HPDE6-E6E7 (cell line): ENCODE measurements around the gene FITM1.
A peak's percentile ranks its signal among the peaks of the same experiment; 100 is the strongest.

ENCODE experiments used
- DNase-seq: peaks from one replicate; pipeline ENCODE4 v3.0.0; 2011; ENCODE audit warnings: missing footprints; ENCODE audit errors: extremely low spot score

FITM1 gene

DNA sequence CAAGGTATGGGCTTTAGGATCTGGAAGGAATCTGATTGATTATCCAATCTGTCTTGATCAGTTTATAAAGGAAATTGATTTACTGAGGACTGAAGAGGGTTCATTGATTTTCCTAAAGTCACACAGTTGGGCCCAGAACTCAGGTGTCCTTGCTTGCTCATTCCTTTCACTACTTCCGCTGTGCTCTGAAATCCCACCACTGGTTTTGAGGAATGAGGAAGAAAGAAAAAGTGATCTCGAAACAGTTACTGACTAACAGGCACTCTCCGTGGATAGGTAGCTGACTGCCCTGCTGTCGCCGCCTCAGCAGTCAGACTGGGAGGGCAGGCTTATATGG lies at the start of gene FITM1:
Gene FITM1 (plus strand): TSS at position 280 of the 337 bp plus-strand sequence. CDS start 905 bp downstream, outside the sequence.
- no peak for DNase-seq

GRCh38 chr14:24080888-24081738 lies 49.3 kb upstream of the FITM1 start:
- peak; percentile 51 for DNase-seq

DNA sequence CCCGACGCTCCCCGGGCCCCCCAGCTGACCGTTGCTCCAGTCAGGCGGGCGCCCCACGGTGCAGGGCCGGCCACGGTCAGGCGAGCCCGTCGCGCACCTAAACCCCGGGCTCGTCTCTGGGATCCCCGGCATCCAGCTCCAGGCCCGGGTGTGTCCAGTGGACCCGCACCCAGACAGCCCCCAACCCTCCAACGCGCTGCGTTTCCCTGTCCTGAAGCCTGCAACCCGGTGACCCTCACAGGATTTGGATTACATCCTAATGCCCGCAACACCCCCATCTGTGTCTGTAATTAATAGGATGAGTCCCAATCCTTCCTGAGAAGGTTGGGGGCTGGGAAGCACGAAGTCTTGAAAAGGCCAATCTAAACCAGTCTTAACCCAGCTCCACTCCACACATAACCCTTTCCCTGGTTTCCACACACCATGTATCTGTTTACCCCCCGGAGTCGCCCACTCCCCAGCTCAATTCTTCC lies 48.7 kb upstream of the FITM1 start:
- DNase-seq = no peak

DNA sequence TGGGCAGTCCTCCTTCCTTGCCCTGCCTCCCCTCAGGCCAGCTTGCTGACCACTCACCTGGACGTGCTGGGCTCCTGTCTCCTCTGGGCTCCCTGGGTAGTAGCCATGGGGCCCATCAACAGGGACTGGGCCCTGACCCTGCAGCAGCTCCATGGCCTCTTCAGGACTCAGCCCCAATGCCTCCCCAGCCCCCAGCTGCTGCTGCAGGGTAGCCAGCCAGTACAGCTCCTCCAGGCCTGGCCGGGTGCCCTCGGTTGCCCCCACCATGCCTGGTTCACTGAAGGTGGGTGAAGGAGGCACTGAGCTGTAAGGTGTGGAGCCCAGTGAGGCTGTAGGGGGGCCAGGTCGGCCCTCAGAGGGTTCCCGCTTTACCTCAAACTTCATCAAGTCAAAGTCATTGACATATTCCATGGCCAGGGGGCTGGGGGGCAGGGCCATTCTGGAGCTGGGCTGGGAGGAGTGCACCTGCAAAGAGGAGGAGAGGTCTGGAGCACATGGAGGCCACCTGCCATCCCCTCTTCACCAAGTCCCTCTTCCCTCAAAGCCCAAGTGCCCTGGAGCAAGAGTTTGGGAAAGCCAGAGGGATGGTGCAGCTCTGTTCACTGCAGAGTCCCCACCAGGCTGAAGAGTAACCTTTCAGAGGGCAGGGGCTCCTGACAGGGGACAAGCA lies 47.9 kb upstream of the FITM1 start:
- no peak for DNase-seq

DNA sequence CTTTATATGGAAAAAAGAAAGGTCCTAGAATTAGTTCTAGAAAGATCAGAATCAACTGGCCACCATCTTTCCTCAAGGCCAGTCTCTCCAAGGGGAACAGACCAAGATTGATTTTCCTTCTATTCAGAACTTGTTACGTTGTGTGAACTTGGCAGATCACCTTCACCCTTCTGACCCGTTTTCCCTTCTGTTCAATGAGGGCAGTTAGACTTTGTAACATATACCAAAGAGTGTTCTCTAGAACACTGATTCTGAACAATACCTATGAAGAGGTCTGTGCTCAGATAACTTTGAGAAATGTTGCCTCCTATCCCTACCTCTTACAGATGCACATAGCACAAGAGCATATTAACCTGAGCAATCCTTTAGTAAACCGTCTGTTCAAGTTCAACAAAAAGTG lies 47.0 kb upstream of the FITM1 start:
- no peak for DNase-seq

- no peak for DNase-seq
Measured at GRCh38 chr14:24084440-24084839, 46.0 kb upstream of the FITM1 start.

- no peak for DNase-seq
Measured at GRCh38 chr14:24085215-24085614, 45.2 kb upstream of the FITM1 start.

- no peak for DNase-seq
Measured at GRCh38 chr14:24086193-24086955, 44.1 kb upstream of the FITM1 start.

GRCh38 chr14:24087004-24087403 lies 43.5 kb upstream of the FITM1 start:
- no peak for DNase-seq

- DNase-seq = no peak
Measured at GRCh38 chr14:24088095-24088494, 42.4 kb upstream of the FITM1 start.

GRCh38 chr14:24089890-24090289 lies 40.6 kb upstream of the FITM1 start:
- DNase-seq = no peak

- DNase-seq = no peak
Measured at GRCh38 chr14:24092110-24092504, 38.4 kb upstream of the FITM1 start.

DNA sequence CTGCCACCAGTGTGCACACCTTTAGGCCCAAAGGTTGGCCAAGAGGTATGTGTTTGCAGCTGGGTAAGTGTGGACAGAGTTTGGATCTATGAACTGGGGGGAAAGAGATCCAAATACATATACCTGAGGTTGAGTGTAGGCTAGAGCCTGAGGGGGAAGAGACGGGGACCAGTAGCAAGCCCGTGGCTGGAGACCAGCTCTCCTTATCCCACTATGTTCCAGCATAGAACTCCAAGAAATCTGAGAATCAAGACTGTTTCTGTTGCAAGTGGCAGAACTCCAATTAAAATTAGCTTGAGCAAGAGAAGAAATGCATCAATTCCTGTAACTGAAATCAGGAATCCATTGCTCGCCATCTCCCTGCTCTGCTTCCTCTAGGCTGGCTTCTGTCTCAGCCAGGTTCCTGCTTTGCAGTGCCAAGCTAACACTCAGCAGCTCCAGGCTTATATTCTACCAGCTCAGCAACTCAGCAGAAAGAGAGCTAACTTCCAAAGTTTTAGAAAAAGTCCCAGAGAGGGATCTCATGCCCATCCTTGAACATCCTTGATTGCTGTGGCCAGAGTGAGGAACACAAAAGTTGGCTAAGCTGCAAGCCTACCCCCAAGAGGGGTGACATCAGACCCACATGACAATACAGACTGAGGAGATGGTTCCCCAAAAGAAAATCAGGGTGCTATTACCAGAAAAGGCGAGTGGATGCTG lies 37.8 kb upstream of the FITM1 start:
- no peak for DNase-seq

DNA sequence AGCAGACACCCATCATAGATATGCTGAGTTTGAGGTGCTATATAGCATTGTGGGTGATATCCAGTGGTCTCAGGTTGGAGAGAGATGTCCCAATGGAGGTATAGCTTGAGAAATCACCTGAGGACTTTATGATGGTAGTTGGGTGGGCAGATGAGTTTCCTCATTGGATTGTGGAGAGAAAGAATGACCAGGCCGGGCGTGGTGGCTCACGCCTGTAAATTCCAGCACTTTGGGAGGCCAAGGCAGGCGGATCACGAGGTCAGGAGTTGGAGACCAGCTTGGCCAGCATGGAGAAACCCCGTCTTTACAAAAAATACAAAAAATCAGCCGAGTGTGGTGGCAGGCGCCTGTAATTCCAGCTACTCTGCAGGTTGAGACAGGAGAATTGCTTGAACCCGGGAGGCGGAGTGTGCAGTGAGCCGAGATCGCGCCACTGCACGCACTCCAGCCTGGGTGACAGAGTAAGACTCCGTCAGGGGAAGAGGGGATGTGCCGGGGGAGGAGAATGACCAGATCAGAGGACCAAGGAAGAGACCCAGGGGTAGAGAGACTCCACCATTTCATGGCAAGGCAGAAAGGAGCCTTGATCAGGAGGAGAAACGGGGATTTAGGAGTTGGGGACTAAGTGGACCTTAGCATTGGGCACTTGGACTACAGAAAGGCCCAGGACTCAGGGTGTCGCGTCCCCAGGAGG lies 37.1 kb upstream of the FITM1 start:
- DNase-seq = no peak

DNA sequence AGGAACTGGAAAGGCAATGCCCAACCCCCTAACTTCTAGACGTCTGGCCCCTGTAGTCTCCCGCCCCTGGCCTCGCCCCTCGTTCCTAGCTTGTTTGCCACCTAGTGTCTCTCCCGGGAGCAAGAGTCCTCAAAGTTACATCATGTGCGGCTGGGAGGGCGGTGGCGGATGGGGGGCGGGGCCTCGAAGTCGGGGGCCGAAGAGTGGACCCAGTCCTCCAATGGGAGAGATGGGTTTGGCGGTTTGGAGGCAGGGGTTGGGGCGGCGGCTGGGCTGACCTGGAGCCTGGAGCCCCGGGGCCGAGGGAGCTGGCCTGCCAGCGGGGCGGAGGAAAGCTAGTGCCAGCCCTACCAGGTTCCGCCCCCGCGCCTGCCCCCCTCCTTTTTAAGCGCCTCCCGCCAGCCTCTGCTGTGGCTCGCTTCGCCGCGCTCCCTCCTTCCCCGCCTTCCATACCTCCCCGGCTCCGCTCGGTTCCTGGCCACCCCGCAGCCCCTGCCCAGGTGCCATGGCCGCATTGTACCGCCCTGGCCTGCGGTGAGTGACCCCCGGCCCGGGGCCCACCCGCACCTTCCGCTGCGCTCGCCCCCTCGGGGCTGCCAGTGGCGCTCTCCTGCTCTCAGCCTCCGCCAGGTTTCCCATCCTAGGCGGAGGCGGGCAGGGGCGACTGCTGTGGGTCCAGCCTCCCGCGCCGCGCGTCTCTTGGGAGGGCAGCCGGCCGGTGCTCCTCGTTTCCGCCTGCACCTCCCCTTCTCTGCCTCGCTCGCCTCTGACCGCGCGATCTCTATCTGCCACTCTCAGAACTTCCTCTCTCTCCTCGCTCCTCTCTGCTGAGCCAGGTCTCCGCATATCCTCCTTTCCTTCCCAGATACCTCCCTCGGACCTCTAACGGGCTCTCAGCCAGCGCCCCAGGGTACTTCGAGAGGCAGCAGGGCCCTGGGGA lies 36.3 kb upstream of the FITM1 start, which contains the start of gene PCK2:
Gene PCK2 (plus strand): TSS at position 411 of the 940 bp plus-strand sequence. CDS start 95 bp downstream, at position 506.
- peak; percentile 97 for DNase-seq

DNA sequence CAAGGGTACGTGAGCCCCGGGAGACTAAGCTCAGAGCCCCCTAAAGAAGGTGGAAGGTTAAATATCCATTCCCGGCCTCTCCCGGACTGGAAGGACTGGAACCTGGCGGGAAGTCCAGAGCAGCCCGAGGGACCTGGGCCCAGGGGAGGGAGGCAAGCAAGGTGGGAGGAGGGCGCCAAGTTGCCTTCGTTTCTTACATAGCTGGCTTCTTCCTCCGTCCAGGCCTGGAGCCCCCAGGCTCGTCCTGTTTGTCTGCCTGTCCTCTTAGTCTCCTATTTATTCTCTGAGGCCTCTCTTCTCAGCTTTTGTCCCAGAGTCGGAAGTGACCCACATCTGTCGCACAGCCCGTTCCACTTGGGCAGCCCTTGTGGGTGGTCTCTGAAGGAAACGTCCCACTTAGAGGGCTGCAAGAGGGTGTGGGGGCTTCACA lies 35.6 kb upstream of the FITM1 start:
- no peak for DNase-seq

DNA sequence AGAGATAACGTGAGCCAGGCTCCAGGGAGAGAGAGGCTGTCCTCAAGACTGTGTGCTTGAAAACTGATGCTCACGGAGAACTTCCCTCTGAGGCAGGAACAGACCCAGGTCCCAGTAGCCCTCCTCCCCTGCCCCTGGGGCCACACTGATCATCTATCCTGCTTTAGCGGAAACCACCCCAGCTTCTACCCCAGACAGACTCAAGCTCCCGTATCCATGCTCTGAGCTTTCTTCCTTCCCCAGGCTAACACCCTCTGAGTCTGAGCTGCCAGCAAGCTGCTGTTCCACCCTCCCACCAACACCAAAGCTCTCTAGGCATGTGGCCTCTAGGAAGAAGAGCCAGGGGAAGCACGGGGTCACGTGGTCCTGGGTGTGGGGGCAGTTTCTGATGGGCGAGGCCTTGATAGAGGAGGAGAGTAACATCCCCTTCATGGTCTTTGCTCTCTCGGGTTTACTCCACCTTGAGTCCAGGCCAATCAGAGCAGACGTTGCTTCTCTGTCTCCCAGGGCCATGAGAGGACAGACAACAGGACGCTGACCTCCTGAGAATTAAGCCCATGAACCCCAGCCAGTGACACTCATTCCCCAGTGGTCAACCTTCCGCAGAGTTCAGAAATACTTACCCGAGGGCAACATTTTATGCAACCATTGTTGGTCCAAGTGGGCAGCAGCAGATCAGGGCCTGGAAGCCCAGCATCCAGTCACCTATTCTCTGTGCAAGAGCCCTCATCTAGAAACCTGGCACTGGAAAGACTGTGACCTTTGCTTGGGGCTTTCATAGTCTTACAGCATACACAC lies 35.0 kb upstream of the FITM1 start:
- no peak for DNase-seq

- no peak for DNase-seq
Measured at GRCh38 chr14:24096545-24097181, 33.8 kb upstream of the FITM1 start.
